Transverse colon (tissue), 4 donors: ENCODE measurements around the gene LPIN1.

Experiments used
- CTCF ChIP-seq, 5 experiments: fragments of 200-600 bp in 3 of 5; fragments of 450-650 bp in 2 of 5; sonication (generic) in 3 of 5; IDR thresholded peaks; 1 replicate in 2 of 5; 2 replicates in 3 of 5; pipeline ENCODE4 v1.5.1; 2016 to 2017; ENCODE audit warnings: antibody characterized with exemption in 5 of 5, inconsistent platforms in 3 of 5, mild to moderate bottlenecking in 2 of 5, moderate library complexity in 1 of 5
- EP300 ChIP-seq: sonication (generic); formaldehyde crosslinking; IDR thresholded peaks from one replicate; pipeline ENCODE4 v1.6.1; 2017; ENCODE audit warnings: antibody characterized with exemption, low read depth
- POLR2AphosphoS5 ChIP-seq, 3 donors: sonication (generic); formaldehyde crosslinking; IDR thresholded peaks; one replicate each; pipeline ENCODE4 v1.6.1; 2016; ENCODE audit warnings: antibody characterized with exemption in 3 of 3

GRCh38 chr2:11875481-11875880 is 129.0 kb downstream of the LPIN1 start:
- TF ChIP-seq CTCF (IDR thresholded peaks at IDR 0.05) = no peak
- no peak for TF ChIP-seq POLR2AphosphoS5 (IDR thresholded peaks at IDR 0.05)
- TF ChIP-seq EP300 = no peak
